Measurements from ENCODE around the gene PLOD2. TPM values are rescaled to one million over a fixed set of nuclear protein-coding genes. Genes with fewer than 3 reads are reported as not detected.

The PLOD2 gene
- total RNA-seq, 3 donors from 2014 or later = 92.9 to 113 (median 101) TPM

- Histone ChIP-seq H3K4me3 (no peak overlapping the region), H3K36me3 (ENCODE audit: low read depth) (no peaks in the 10 kb centered on the region), H3K9me3 (no peaks in the 10 kb centered on the region), H3K4me1 (ENCODE audit: low read depth) (no peaks in the 10 kb centered on the region)
- no peak for ATAC-seq
- intact Hi-C loops (cut with DNase I, micrococcal nuclease) = loop anchor here in 1 of 2 donors (5.0 kb wide), 1 partner anchor 120 kb away; no protein-coding TSS in a partner anchor
- peak in 1 of 3 donors; percentile 66 for DNase-seq
- no peak for TF ChIP-seq CTCF (IDR thresholded peaks at IDR 0.05)
These were observed 26.5 kb upstream of the PLOD2 start for GRCh38 chr3:146187334-146187950.

- TF ChIP-seq CTCF (IDR thresholded peaks at IDR 0.05) = no peak
- H3K4me1 ChIP-seq (ENCODE audit: low read depth) = no peaks in the 10 kb centered on the region
- intact Hi-C loops (cut with DNase I, micrococcal nuclease) = loop anchor here in 1 of 2 donors (5.0 kb wide), 1 partner anchor 117 kb away; no protein-coding TSS in a partner anchor
- H3K9me3 ChIP-seq = no peaks in the 10 kb centered on the region
- H3K4me3 ChIP-seq = no peak overlapping the region
- no peaks in the 10 kb centered on the region for H3K36me3 ChIP-seq (ENCODE audit: low read depth)
- DNase-seq (no peak), ATAC-seq (peak; percentile 55)
These were observed 23.4 kb upstream of the PLOD2 start for GRCh38 chr3:146184241-146185015.

GRCh38 chr3:146181216-146181615 is 20.2 kb upstream of the PLOD2 start:
- no peak for ATAC-seq

GRCh38 chr3:146180376-146180775 is 19.4 kb upstream of the PLOD2 start:
- no peak for ATAC-seq
- intact Hi-C loops (cut with DNase I, micrococcal nuclease) = no loop called here
- DNase-seq = no peak
- Histone ChIP-seq H3K4me3 (no peak overlapping the region), H3K4me1 (ENCODE audit: low read depth) (no peaks in the 10 kb centered on the region), H3K36me3 (ENCODE audit: low read depth) (no peaks in the 10 kb centered on the region), H3K9me3 (no peaks in the 10 kb centered on the region)
- TF ChIP-seq CTCF (IDR thresholded peaks at IDR 0.05) = no peak

More at GRCh38 chr3:146181216-146181615, 20.2 kb upstream of the PLOD2 start:
- no peak for DNase-seq
- no peak for TF ChIP-seq CTCF (IDR thresholded peaks at IDR 0.05)
- no peaks in the 10 kb centered on the region for H3K36me3 ChIP-seq (ENCODE audit: low read depth)
- no peaks in the 10 kb centered on the region for H3K9me3 ChIP-seq
- no peak overlapping the region for H3K4me3 ChIP-seq
- intact Hi-C loops (cut with DNase I, micrococcal nuclease) = no loop called here
- no peaks in the 10 kb centered on the region for H3K4me1 ChIP-seq (ENCODE audit: low read depth)

- DNase-seq (no peak), ATAC-seq (no peak)
- no peak for TF ChIP-seq CTCF (IDR thresholded peaks at IDR 0.05)
- Histone ChIP-seq H3K4me3 (no peak overlapping the region), H3K36me3 (ENCODE audit: low read depth) (no peaks in the 10 kb centered on the region), H3K4me1 (ENCODE audit: low read depth) (no peaks in the 10 kb centered on the region), H3K9me3 (no peaks in the 10 kb centered on the region)
- intact Hi-C loops (cut with DNase I, micrococcal nuclease) = no loop called here
These were observed 17.2 kb upstream of the PLOD2 start for GRCh38 chr3:146178006-146178689.

All from mucosa of descending colon (tissue), 3 donors.